Posterior vena cava (tissue), 2 donors: Measurements from ENCODE around the gene URGCP. TPM values are rescaled to one million over a fixed set of nuclear protein-coding genes. Genes with fewer than 3 reads are reported as not detected.
"Not testable (repeated sequence)": the region's sequence is repeated elsewhere in the genome, so short reads cannot be mapped to it uniquely, and the experiment has no call there.

Experiments used
- DNase-seq: peaks from one replicate; pipeline ENCODE4 v3.0.0-alpha.2; 2020; ENCODE audit warnings: low spot score
- intact Hi-C, 2 donors: fragments of 100-400 bp; cut with DNase I; formaldehyde crosslinking; loops; one replicate each; pipeline versions ENCODE4 v1.14.1 to v1.14.2; 2022 to 2023
- total RNA-seq, 2 donors: library from RNA; stranded (reverse); fragmentation: NEBNext Ultra II Directional; extraction: Animal tissue kit (Norgen Biotek cat#: 25700); gene quantifications; one replicate each; pipeline ENCODE4 v1.2.1, GENCODE V29; 2021
- donor health status: DM: yes; HTN: yes; CAD: no.
- donor health status: DM: yes; HTN: yes; CAD: no.

The URGCP gene
- total RNA-seq, 2 donors from 2014 or later, result 27.9 to 37.5 TPM

- peak; percentile 95 for DNase-seq
- intact Hi-C loops, result no loop called here
These were observed 19.8 kb upstream of the URGCP start, which contains the start of gene UBE2D4 for GRCh38 chr7:43925984-43926797. Gene UBE2D4, plus strand, starts transcription at chr7:43926436. Its CDS starts 97 bp downstream, at chr7:43926533.

DNA sequence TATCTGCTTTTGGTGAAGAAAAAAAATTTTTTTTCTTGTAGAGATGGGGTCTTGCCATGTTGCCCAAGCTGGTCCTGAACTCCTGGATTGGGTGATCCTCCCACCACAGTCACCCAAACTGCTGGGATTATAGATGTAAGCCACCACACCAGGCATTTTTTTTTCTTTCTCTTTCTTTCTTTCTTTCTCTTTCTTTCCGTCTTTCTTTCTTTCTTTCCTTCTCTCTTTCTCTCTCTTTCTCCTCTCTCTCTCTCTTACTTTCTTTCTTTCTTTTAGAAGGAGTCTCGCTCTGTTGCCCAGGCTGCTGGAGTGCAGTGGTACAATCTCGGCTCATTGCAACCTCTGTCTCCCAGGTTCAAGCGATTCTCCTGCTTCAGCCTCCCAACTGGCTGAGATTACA lies 16.3 kb upstream of the URGCP start:
- no peak for DNase-seq
- intact Hi-C loops, result no loop called here

GRCh38 chr7:43921423-43921822 lies 15.0 kb upstream of the URGCP start:
- intact Hi-C loops, result no loop called here
- DNase-seq, result no peak

DNA sequence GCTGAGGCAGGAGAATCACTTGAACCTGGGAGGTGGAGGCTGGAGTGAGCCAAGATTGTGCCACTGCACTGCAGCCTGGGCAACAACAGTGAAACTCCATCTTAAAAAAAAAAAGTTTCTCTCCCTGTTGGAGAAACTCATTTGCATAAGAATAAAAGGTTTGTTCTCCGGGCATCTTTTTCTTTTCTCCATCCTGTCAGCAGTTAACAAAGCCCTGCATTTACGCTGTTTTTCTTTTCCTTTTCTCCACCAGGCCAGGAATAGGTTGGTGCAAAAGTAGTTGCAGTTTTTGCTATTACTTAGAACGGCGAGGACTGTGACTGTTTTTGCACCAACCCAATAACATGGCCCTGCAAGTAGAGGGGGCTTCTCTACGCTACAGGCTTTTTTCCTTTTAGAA lies 9.5 kb upstream of the URGCP start:
- intact Hi-C loops, result no loop called here
- no peak for DNase-seq

DNA sequence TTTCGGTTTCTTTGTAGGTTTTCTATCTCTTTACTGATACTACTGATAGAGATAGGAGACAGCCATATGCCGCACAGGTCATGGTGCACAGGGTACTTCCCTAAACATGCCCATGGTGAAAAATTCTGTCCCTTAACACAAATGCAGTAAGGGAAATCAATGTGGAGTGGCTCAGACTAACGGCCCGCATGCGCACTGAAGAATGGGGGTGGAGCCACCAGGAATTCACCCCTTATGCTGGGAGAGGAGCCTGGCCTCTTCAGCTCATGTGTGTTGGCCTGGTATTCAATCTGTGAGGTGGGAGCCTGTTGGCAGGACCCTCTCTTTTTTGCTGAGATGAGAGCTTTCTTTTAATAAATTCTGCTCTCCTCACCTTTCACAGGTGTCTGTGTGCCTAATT lies 8.4 kb upstream of the URGCP start:
- DNase-seq, result no peak
- intact Hi-C loops, result no loop called here

- intact Hi-C loops, result no loop called here
- peak; percentile 80 for DNase-seq
These were observed 453 bp downstream of the URGCP start for GRCh38 chr7:43905956-43906330.

DNA sequence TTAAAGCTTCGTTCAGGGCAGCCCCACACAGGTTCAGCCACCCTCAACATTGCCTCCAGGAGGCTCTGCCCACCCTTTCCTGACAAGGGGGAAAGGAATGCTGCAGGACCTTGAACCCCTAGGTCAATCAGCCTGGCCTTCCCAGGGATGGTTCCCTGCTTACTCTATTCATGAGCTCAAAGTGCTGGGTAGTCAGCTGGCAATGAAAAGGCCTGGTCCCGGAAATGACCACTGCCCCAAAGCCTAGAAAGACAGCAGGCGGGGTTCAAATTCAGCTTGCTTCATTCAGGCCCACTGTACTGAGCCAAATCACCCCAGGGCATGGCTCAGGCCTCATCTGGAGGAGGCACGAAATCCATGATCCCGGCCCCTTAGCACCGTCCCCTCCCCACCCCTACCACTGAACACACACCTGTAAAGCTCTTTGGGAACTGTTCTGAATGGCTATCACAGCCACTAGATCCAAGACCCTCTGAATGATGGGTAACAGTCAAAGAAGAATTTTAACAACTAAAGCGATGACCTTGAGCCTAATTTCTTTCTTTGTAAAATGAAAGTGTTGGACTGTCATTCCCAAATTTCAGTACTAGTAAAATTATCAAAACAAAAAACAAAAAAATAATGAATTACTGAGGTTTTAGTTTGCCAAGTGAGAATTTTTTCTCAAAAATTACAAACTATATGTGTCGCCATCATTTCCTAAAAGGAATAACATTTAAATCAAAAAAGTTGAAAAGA lies 1.0 kb downstream of the URGCP start:
- no peak for DNase-seq
- intact Hi-C loops, result no loop called here

- no peak for DNase-seq
- intact Hi-C loops, result no loop called here
These were observed 1.7 kb downstream of the URGCP start for GRCh38 chr7:43904533-43905208.

DNA sequence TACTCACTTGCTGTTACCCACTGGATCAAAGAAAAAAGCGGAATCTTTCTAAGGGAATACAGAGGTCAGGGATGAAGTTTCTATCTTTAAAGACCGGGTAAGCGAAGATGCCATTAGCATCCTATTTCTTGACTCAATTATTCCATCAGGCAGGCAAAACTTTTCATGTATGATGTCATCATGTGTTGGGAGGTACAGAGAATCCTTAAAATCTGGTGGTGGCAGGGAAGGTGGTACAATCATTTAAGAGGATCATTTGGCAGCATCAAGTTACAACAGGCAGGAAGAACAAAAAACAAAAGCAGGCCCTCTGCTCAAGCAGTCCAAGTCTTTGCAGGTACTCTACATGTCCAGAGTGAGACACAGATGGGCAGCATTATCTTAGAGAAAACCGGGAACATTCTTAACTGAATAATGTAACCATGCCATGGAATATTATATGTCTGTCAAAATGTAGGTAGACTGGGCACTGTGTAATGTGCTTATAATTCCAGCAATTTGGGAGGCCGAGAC lies 3.8 kb downstream of the URGCP start:
- intact Hi-C loops, result no loop called here

GRCh38 chr7:43898571-43898970 lies 7.8 kb downstream of the URGCP start:
- intact Hi-C loops, DNase-seq: not testable (repeated sequence)

More for the DNA sequence above, 3.8 kb downstream of the URGCP start:
- no peak for DNase-seq

DNA sequence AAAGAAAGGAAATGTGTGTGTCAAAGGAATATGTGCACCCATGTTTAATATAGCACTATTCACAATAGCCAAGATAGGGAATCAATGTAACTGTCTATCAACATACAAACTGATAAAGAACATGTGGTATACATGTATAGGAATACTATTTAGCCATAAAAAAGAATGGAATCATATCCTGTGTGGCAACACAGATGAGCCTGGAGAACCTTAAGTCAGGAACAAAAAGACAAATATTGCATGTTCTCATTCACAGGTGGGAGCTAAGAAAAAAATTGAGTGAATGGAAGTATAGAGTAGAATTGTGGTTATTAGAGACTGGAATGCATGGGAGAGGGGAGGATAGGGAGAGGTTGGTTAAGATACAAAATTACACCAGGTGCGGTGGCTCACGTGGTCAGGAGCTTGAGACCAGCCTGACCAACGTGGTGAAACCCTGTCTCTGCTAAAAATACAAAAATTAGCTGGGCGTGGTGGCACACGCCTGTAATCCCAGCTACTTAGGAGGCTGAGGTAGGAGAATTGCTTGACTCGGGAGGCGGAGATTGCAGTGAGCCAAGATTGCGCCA lies 10.5 kb downstream of the URGCP start:
- intact Hi-C loops, result no loop called here
- no peak for DNase-seq

GRCh38 chr7:43891069-43891955 lies 15.1 kb downstream of the URGCP start:
- no peak for DNase-seq
- intact Hi-C loops, result no loop called here

DNA sequence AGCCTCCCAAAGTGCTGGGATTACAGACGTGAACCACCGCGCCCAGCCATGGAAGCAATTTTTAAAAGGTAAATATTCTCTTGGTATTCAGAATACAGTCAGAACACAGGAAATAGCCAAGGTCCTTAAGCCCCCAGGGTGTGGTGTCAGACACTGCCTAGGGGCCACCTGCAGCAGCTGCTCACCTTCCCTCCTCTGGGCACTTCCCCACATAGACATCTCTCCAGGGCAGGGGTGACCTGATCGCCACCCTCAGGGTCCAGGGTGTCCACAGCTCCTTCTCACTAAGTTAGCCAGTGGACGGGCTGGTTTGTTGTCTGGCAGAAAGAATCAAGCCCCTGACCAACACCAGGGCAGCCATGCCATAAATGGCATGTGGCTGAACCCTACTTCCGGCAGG lies 15.9 kb downstream of the URGCP start:
- intact Hi-C loops, result no loop called here
- no peak for DNase-seq

DNA sequence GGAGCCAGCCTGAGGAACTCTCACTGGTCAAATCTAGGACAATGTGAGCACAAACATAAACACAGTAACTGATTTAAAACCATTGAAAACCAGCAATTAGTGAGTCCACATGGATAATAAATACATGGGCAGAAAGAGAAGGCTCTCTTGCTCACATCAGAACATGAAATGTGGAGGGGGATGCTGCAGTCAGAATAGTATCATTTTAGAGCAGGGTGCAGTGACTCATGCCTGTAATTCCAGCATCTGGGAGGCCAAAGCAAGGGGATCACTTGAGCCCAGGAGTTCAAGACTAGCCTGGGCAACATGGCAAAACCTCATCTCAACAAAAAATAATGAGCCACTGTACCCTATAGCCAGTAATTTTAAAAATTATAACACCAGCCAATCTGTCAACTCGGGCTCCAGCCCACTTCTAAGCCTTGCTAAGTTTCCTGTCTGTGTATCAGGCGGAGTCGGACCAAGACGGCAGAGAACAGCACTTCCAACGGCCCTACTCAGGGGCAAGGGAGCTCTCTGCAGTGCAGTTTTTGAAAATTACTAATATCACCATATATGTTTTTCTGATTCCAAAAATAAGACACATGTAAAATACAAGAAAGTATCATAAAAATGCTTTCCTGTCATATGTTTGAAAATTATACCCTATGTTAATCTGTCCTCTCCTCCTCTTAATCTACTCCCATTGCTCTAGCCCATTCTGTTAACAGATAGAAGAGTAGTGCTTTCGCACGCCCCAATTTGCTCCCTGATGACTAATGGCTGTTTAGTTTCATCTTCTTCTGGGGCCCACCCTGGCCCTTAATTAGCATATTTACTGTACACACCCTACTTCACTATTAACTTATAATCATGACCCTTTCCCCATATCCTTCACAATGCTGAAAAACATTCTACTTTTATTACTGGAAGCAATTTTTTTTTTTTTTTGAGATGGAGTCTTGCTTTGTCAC lies 17.1 kb downstream of the URGCP start:
- intact Hi-C loops, result no loop called here
- DNase-seq, result no peak

- DNase-seq, result no peak
- intact Hi-C loops, result no loop called here
These were observed 21.8 kb downstream of the URGCP start for GRCh38 chr7:43884617-43885016.

DNA sequence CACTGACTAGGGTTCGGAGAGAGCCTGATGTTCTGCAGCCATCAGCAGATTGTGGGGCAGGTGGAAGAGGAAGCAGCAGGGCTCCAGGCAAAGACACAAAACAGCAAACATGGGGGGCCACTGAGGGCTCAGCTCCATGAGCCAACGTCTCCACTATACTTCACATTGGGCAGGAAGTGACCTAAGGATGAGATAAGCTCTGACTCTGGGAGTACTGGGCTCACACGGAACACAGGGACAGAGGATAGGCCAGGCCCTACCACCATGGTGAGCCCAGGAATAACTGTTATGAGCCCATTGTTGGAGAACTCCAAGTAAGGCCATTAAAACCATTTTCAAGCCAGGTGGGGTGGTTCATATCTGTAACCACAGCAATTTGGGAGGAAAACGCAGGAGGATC lies 22.2 kb downstream of the URGCP start:
- intact Hi-C loops, result no loop called here
- no peak for DNase-seq

DNA sequence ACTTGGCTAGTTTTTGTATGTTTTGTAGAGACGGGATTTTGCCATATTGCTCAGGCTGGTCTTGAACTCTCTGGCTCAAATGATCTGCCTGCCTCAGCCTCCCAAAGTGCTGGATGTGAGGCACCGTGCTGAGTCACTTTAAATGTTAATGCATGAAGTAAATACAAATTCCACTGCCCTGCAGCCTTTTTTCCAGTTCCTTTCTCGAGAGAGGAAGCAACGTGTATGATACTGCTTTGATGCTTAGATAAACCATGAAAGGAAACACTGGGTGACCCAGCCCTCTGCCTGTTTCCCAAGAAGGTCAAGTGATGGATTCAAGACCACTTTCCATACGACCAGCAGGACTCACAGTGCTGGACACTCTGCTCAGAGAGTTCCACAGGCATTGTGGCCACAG lies 25.8 kb downstream of the URGCP start:
- intact Hi-C loops, result no loop called here
- no peak for DNase-seq

- intact Hi-C loops, result loop anchor here in 1 of 2 donors (10.0 kb wide), 1 partner anchor 235 kb away; no protein-coding TSS in a partner anchor
- no peak for DNase-seq
These were observed 26.9 kb downstream of the URGCP start for GRCh38 chr7:43879477-43879876.
